Measurements from ENCODE around the gene IHH.

DNA sequence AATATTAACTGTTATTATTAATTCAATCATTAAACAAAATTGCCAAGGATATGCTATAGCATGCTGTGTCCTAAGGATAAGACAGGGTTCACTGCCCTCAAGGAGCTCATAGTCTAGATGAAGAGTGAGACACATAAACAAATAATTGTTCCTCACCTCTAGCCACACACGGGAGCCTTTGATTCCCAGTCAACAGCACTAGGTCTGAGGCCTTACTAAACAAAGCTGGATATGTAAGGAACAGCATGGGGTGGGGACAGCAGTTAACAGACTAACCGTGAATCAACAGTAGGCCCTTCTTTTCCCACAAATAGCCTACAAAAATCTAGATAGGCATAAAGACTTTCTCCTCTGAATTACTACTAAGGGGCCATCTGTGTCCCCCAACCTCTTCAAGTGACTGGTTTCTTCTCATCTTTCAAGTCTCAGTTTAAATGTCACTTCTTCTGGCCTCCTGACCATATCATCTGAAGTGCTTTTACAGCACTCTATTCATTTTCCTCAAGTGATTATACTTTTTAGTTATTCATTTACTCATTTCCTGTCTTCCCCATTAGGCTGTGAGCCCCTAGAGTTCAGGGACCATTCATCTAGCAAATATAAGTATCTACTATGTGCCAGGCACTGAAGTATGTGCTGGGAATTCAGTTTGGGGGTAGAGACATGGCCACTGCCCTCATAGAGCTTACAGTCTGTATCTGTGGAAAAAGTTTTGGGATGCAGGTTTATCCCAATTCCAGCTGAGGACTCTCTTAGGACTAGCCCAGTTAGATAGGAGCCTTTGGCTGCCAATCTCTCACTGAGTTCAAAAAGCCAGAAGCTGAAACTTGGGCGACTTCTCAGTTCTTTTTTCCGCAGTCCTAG, 29.9 kb upstream of the IHH start:
- no peak for TF ChIP-seq POLR2A (IDR thresholded peaks at IDR 0.05)
- TF ChIP-seq POLR2AphosphoS5 (IDR thresholded peaks at IDR 0.05), result no peak
- TF ChIP-seq, protein P1, sequence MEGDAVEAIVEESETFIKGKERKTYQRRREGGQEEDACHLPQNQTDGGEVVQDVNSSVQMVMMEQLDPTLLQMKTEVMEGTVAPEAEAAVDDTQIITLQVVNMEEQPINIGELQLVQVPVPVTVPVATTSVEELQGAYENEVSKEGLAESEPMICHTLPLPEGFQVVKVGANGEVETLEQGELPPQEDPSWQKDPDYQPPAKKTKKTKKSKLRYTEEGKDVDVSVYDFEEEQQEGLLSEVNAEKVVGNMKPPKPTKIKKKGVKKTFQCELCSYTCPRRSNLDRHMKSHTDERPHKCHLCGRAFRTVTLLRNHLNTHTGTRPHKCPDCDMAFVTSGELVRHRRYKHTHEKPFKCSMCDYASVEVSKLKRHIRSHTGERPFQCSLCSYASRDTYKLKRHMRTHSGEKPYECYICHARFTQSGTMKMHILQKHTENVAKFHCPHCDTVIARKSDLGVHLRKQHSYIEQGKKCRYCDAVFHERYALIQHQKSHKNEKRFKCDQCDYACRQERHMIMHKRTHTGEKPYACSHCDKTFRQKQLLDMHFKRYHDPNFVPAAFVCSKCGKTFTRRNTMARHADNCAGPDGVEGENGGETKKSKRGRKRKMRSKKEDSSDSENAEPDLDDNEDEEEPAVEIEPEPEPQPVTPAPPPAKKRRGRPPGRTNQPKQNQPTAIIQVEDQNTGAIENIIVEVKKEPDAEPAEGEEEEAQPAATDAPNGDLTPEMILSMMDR (IDR thresholded peaks at IDR 0.05), result no peak
- no peak for TF ChIP-seq EP300 (IDR thresholded peaks at IDR 0.05)
